ENCODE data around the gene RCE1. TPM values are rescaled to one million over a fixed set of nuclear protein-coding genes. Genes with fewer than 3 reads are reported as not detected.

The RCE1 gene
- total and polyA plus RNA-seq, 12 donors = 2.5 to 9.2 (median 4.9) TPM

GRCh38 chr11:66871521-66871901 is 28.3 kb downstream of the RCE1 start:
- peaks cover 0 to 7% (median 0%) of the 10 kb centered on the region in 9 donors for H3K4me1 ChIP-seq
- no peak for TF ChIP-seq CTCF (IDR thresholded peaks at IDR 0.05)
- no peaks in the 10 kb centered on the region for H3K27me3 ChIP-seq
- H3K9me3 ChIP-seq = no peaks in the 10 kb centered on the region
- intact Hi-C loops (cut with DNase I) = no loop called here
- peaks cover 0 to 16% (median 0%) of the 10 kb centered on the region in 9 donors for H3K36me3 ChIP-seq
- H3K27ac ChIP-seq = no peak overlapping the region
- DNase-seq = no peak
- ATAC-seq = no peak
- 94 to 96% methylated on average over 18 of the region's 18 CpGs for WGBS, 2 donors
- no peak overlapping the region for H3K4me3 ChIP-seq

DNA sequence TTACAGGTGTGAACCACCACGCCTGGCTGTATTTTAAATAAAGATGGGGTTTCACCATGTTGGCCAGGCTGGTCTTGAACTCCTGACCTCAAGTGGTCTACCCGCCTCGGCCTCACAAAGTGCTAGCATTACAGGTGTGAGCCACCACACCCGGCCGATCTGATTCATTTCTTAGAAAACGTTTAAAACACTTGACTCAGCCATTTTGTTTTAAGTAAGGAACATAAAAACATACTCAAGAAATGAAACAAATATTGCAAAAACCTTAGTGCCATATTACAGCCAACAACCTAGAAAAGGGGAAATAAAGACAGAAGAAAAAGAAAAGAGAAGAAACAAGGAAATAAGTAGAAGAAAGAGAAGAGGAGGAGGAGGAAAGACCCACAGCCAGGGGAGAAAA is 31.0 kb downstream of the RCE1 start:
- Histone ChIP-seq H3K4me1 (peaks cover 0 to 7% (median 0%) of the 10 kb centered on the region in 9 donors), H3K27me3 (no peaks in the 10 kb centered on the region), H3K9me3 (no peaks in the 10 kb centered on the region), H3K36me3 (peaks cover 0 to 16% (median 0%) of the 10 kb centered on the region in 9 donors), H3K4me3 (no peak overlapping the region), H3K27ac (no peak overlapping the region)
- no peak for TF ChIP-seq CTCF (IDR thresholded peaks at IDR 0.05)
- DNase-seq (no peak), ATAC-seq (no peak)
- intact Hi-C loops (cut with DNase I) = no loop called here
- 90 to 91% methylated on average over 6 of the region's 6 CpGs for WGBS, 2 donors

- TF ChIP-seq CTCF (IDR thresholded peaks at IDR 0.05) = no peak
- Histone ChIP-seq H3K27ac (no peak overlapping the region), H3K9me3 (no peaks in the 10 kb centered on the region), H3K4me1 (peaks cover 0 to 7% (median 2%) of the 10 kb centered on the region in 9 donors), H3K27me3 (no peaks in the 10 kb centered on the region), H3K36me3 (peaks cover 0 to 11% (median 0%) of the 10 kb centered on the region in 9 donors), H3K4me3 (no peak overlapping the region)
- DNase-seq (no peak), ATAC-seq (no peak)
- intact Hi-C loops (cut with DNase I) = no loop called here
- WGBS, 2 donors = 85 to 90% methylated on average over 13 of the region's 13 CpGs
Observed at GRCh38 chr11:66875378-66875777, 32.1 kb downstream of the RCE1 start.

DNA sequence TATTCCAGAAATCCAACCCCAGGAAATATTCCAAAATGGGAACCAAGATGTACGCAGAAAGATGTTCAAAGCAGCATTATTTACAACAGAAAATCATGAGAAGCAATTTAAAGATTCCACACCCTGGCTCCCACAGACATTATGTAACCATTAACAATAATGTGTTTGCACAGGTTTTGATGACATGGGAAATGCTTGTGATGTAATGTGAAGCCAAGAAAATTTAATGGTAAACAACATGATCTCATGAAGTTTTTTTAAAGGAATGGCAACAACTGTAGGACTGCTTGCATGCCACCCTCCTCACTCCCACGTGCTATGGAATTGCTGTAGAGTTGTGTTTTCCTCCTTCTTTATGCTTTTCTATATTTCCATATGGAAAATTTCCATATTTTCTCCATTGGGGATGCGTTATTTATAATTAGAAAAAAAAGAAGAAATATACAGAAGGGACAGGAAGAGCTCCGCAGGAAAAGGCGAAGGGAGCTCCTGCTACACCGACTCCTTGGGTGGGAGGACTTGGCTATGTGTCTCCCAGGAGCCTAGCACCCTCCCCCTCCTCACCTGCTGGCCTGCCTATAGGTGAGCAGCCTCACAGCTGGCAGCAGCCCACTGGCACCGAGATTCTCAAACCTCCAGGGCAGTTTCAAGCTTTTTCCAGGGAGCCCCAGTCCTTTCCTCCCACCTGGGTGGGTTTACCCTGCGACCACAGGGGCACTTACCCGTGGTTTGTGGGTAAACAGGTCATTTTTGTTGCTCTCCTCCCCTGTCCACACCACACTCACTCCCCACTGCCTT is 34.5 kb downstream of the RCE1 start:
- Histone ChIP-seq H3K9me3 (no peaks in the 10 kb centered on the region), H3K27ac (no peak overlapping the region), H3K4me1 (peaks cover 0 to 7% (median 5%) of the 10 kb centered on the region in 9 donors), H3K36me3 (no peaks in the 10 kb centered on the region), H3K27me3 (no peaks in the 10 kb centered on the region), H3K4me3 (no peak overlapping the region)
- ATAC-seq (no peak), DNase-seq (no peak)
- 74% methylated on average over 9 of the region's 9 CpGs for WGBS, 2 donors
- intact Hi-C loops (cut with DNase I) = no loop called here
- no peak for TF ChIP-seq CTCF (IDR thresholded peaks at IDR 0.05)
